ENCODE measurements around the gene ZNF101. TPM values are rescaled to one million over a fixed set of nuclear protein-coding genes. Genes with fewer than 3 reads are reported as not detected.

Gene ZNF101
- total RNA-seq, result 9.2 TPM

DNA sequence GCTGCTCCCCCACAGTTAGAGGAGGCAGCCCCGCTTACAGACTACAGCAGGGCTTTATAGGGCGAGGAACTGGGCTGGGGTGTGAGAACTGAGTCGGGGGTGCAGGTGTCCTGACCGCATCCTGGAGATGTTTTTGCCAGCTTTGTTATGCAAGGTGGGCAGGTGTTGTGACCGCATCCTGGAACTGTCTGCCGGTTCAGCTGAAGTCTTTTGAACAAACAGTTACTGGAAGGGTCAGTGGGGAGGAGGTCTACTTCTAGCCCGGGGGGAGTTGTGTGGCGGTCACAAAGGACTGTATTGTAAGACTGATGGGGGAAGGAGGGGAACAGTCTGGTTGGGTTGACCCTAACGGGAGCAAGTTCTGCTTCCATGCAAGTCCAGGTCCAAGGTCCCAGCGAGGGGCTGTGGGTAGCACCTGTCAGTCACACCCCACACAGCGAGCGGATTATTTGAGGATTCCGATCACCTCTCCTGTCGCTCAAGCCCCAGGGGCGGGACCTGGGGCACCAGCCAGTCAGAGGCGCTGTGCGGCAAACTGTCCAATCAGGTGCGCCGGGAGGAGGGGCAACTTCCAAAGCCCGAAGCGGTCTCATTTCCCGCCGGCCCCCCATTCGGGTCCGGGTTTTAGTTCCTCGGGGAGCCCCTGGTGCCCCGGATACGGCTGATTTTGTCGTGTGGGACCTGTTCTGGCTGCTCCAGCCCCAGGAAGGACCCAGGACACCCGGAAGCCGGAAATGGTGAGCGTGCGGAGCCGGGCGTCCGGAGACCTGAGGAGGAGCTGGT is at the start of gene ZNF101:
ZNF101 (plus strand) TSS at position 610 of the 783 bp plus-strand sequence; CDS start at position 735, 125 bp downstream.

DNA sequence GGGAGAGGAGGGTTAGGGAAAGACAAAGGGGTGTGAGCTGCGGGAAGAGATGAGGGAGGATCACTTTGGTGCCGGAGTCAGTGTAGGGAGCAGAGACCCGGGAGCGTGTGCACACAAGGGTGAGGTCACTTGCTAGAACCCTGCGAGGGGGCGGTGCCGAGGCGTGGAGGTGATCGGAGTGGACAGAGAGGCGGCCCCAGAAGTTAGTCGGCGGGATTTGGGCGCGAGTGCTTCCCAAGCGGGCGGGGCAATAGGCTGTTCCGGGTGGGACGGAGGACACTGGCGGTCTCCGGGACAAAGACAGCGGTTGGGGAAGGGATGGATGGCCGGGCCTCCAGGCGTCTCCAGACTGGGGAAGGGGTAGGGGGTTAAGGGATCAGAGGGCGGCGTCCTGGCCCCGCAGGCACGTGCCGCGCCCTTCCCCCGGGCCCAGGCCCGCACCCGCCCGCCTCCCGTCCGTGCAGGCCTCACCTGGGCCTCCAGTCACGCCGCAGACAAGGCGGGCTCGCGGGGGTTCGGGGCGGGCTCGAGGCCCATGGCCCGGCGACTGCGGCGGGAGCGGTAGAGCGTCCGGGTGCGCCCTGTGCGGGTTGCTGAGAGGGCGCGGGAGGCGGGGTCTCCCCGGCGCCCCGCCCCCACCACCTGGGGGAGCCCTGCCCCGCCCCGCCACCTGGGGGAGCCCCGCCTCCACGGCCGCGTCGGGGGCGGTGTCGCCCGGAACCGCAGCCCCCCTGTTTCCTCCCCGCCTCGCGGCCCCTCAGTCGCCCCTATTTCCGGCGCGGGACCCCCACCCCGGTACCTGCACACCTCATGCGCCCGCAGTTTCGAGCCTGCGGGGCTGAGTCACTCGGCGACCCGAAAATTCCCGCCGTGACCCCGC is 40.8 kb upstream of the ZNF101 start, which contains the start of gene LPAR2:
LPAR2 (minus strand) TSS at position 600 of the 880 bp plus-strand sequence. CDS start 945 bp downstream, outside the sequence.

DNA sequence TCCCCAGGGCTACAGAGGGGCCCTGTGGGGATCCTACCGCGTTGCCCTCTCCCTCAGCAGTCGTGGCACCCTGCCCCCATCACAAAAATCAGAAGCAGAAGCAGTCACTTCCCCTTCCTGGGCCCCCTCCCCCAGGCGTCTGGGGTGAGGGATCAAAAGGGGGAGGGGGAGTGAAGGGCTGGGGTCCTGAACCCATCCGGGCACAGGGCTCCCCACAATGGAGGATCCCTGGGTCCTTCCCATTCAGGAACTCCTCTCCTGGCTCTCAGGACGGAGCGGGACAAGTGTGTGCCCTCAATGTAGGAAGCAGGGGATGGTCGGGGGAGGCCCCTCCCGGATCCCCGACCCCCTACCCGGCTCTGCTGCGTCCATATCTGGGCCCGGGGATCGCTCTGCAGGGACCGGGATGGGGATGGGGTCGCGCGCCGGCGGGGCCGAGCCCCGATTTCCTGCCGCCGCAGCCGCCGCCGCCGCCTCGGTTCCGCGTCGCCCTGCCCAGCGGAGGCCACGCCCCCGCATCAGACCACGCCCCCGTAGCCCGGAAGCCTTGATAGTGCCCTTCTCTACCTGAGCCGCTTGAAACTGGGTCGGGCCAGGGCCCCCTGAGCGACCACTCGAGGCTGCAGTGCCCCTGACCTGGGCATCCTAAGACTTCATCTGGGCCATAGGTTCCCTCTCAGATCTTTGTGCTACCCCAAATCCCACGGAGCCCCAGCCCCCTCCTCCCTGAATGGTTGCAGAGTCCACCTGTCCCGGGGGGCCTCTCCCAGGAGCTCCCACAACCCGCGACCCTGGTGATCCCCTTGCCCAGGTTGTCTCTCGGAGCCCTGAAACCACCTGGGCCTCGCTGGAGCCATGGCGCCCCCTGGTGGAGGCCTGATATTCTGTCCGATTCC is 25.2 kb upstream of the ZNF101 start, which contains the start of gene GMIP:
GMIP (minus strand) TSS at position 500 of the 896 bp plus-strand sequence; CDS start at position 372, 128 bp downstream.

DNA sequence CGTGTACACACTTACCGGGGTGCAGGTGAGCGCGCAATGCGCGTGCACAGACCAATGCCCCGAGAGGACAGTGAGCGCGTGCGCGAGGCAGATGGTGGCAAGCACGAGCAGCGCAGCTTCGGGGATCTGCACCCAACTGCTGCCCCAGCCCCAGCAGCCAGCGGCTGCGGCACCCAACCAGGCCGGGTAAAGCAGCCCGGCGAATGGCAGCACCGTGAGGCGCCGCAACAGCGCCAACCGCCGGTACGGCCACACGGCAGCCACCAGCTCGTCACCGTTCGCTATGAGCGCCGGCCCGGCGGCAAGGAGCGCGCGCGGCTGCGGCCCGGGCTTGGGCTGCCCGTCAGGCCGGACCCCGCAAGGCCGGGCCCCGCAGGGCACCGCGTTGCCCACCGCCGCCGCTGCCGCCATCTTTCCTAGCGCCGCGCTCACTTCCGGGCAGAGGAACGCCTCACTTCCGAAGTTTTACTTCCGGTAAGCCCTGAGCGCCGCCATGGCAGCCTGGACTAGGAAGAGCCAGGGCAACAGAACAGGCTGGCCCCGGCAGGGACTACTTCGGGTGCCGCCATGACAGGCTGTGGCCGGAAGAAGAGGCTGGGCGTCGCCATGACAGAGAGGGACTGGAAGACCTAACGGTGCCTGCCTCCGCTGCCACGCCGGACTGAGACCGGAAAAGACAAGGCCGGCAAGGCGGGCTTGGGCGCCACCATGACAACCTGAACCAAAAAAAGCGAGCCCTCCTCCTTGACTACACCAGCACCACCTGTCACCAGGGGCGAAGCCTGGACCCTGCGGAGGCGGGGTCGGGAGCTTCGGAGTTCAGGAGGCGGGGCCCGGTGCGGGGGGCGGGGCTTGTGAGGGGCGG is 5.2 kb upstream of the ZNF101 start, which contains the start of gene ATP13A1:
ATP13A1 (minus strand) TSS at position 421 of the 865 bp plus-strand sequence; CDS start at position 411, 10 bp downstream.

DNA sequence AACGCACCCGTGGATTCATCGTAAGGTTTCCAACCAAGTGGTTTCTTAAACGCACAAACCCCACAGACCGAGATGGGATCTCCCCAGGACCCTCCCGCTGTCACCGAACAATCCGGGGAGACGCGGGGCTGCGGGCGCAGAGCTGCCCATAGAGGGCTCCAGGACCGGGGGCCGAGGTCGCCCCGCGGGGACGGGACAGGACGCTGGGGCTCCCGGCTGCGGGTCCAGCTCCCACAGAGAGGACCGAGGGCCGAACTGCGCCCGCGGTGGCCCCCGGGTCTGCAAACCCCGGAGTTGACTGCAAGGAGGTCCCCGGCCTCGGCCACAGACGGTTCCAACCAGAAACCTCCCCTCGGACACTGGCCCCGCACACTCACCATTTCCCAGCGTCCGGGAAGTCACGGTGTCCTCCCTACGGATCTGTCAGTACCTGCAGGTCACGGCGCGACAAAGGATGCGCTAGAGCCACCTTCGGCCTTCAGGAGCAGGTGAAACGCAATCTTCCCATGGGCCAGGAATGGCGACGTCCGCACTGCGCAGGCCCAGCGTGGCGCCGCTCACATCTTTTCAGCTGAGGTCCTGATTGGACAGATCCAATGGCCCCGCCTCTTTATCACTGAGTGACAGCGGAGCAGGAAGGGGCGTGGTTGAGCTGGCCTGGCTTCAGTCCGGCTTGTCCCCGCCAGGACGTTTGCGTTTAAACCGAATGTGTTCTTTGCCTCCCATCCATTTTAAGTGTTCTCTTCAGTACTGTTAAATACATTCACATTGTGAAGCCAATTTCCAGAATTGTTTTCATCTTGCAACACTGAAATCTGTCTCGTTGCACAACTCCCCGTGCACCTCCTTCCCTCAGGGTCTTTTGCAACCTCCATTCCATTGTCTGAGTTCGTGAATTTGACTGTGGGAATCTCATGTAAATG is 64.2 kb downstream of the ZNF101 start, which contains the start of gene ZNF14:
ZNF14 (minus strand) TSS at position 534 of the 923 bp plus-strand sequence; CDS start at position 380, 154 bp downstream.

Small RNAs within 50 kb of the gene (small RNA-seq; reads per million reads assigned to genes)
- not detected for gene AC011458.2

Other genes starting within 250 kb of the ZNF101 start
- gene TSSK6, start 153.3 kb upstream of the ZNF101 start, total RNA-seq, result 1.2 TPM
- gene NDUFA13, start 152.6 kb upstream of the ZNF101 start, total RNA-seq, result 155 TPM
- gene YJEFN3, start 139.9 kb upstream of the ZNF101 start, total RNA-seq, result 11.1 TPM
- 1.8 TPM for gene CILP2, start 130.6 kb upstream of the ZNF101 start, total RNA-seq
- gene PBX4, start 50.2 kb upstream of the ZNF101 start, total RNA-seq, result 10.6 TPM
- gene LPAR2, start 40.6 kb upstream of the ZNF101 start, total RNA-seq, result 16.1 TPM
- 16.8 TPM for gene GMIP, start 25.2 kb upstream of the ZNF101 start, total RNA-seq
- gene ATP13A1, start 5.2 kb upstream of the ZNF101 start, total RNA-seq, result 25.4 TPM
- gene ZNF14, start 64.3 kb downstream of the ZNF101 start, total RNA-seq, result 28.4 TPM
- gene ZNF506, start 152.9 kb downstream of the ZNF101 start, total RNA-seq, result 51.7 TPM
- gene ZNF253, start 197.0 kb downstream of the ZNF101 start, total RNA-seq, result 30.9 TPM
- gene ZNF93, start 232.1 kb downstream of the ZNF101 start, total RNA-seq, result 18.2 TPM

All from diencephalon (tissue), 1 donor.